Cardiac atrium fibroblast (primary cell): ENCODE results near the gene CEP57. TPM values are rescaled to one million over a fixed set of nuclear protein-coding genes. Genes with fewer than 3 reads are reported as not detected.

Experiments
- total RNA-seq: library from RNA; depleted of rRNA; stranded (reverse); fragments of >200 nt; gene quantifications from 2 replicates; pipeline ENCODE4 v1.2.3, GENCODE V29; 2015

CEP57 gene
- 14.3 and 14.7 TPM in 2 replicates for total RNA-seq

GRCh38 chr11:95790123-95790932, at the start of gene CEP57:
TSS of gene CEP57 (plus strand) at chr11:95790498. CDS start at chr11:95790699, 201 bp downstream.

GRCh38 chr11:95789506-95790122, 684 bp upstream of the CEP57 start, which contains the start of gene FAM76B:
TSS of gene FAM76B (minus strand) at chr11:95789782. CDS start at chr11:95789478, 304 bp downstream.

Other genes with a start within 250 kb of the CEP57 start
- 6.5 and 17.5 TPM in 2 replicates for gene FAM76B, start 716 bp upstream of the CEP57 start, total RNA-seq
- gene MTMR2, start 133.6 kb downstream of the CEP57 start, total RNA-seq: 30.9 and 37.1 TPM in 2 replicates